H1 (cell line): ENCODE results near the gene RNF157. TPM values are rescaled to one million over a fixed set of nuclear protein-coding genes. Genes with fewer than 3 reads are reported as not detected.

Source experiments
- CBX8 ChIP-seq: fragments of 300-800, 300-1000 bp; sonication (generic); IDR thresholded peaks from 2 replicates; pipeline ENCODE4 v1.7.1; 2016; ENCODE audit warnings: low read depth, low read length, borderline replicate concordance
- GABPA ChIP-seq: IDR thresholded peaks from 2 replicates; pipeline ENCODE4 v1.6.1; 2011; ENCODE audit warnings: mild to moderate bottlenecking, low read length, moderate library complexity, borderline replicate concordance; ENCODE audit not compliant: insufficient read depth
- JUND ChIP-seq: IDR thresholded peaks from 2 replicates; pipeline ENCODE4 v1.6.1; 2011; ENCODE audit warnings: mild to moderate bottlenecking, improper control_type of control experiment, low read length
- TAF1 ChIP-seq: IDR thresholded peaks from 2 replicates; pipeline ENCODE4 v1.6.1; 2011; ENCODE audit warnings: mild to moderate bottlenecking, low read depth, low read length
- YY1 ChIP-seq: IDR thresholded peaks from 2 replicates; pipeline ENCODE4 v1.6.1; 2011; ENCODE audit warnings: low read depth, mild to moderate bottlenecking, low read length
- polyA plus RNA-seq, 7 experiments: library from polyadenylated mRNA; depleted of rRNA in 3 of 7; stranded (reverse) in 5 of 7; unstranded in 2 of 7; fragments of >200 nt in 5 of 7; fragments of 200-250 nt in 2 of 7; gene quantifications; 1 replicate in 5 of 7; 2 replicates in 1 of 7; 4 replicates in 1 of 7; pipeline versions ENCODE4 v1.2.1 to v1.2.3, GENCODE V29; 2011 to 2013; ENCODE audit warnings: missing spikeins in 2 of 7, mixed read lengths in 2 of 7
- total RNA-seq: library from RNA; stranded (reverse); fragmentation: NEBNext Ultra II Directional; extraction: Animal tissue kit (Norgen Biotek cat#: 25700); gene quantifications from 2 replicates; pipeline ENCODE4 v1.2.1, GENCODE V29; 2021

RNF157 gene
- total and polyA plus RNA-seq, 2 of the 8 experiments (the other 6 are each of a cell fraction or from before 2014, with no cell fraction given): 13.4 to 16.7 TPM

GRCh38 chr17:76276069-76276431 is 35.8 kb upstream of the RNF157 start (continued):
- TF ChIP-seq JUND (no peak), TAF1 (no peak), GABPA (no peak), CBX8 (no peak), YY1 (no peak)
